ENCODE data around the gene MST1. TPM values are rescaled to one million over a fixed set of nuclear protein-coding genes. Genes with fewer than 3 reads are reported as not detected.

MST1 gene
- total and polyA plus RNA-seq, 2 of the 4 experiments (the other 2 are of a cell fraction) = 1.3 to 13.0 TPM

DNA sequence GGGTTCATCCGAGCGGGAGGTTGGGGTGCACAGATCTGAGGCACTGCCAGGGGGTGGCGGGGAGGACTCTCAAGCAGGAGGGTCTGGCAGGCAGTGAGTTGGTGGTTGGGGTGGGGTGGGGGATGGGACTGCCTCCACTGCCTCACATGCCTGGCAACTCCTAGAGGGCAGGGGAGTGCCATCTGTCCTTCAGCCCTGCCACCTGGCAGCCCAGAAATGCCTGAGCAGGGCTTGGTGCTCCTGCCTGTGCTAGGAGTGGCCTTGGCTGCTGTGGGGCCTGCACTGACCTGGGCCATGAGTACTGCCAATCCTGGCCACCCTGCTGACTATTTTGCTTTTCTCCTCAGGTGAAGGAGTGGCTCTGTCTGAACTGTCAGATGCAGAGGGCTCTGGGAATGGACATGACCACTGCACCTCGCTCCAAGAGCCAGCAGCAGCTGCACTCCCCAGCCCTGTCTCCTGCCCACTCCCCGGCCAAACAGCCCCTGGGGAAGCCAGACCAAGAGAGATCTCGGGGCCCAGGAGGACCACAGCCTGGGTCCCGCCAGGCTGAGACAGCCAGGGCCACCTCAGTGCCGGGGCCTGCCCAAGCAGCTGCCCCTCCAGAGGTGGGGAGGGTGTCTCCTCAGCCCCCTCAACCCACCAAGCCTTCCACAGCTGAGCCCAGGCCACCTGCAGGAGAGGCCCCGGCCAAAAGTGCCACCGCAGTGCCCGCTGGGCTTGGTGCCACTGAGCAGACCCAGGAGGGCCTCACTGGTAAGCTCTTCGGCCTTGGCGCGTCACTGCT, 47.2 kb downstream of the MST1 start:
- H2BK5ac ChIP-seq (ENCODE audit: low read depth, low read length, poor library complexity, severe bottlenecking) = no peak overlapping the region
- H3K79me1 ChIP-seq (ENCODE audit: low read depth in 1 of 2, low read length in 2 of 2) = no peaks in the 10 kb centered on the region
- CTCF ChIA-PET = no interaction called here
- intact Hi-C loops (cut with micrococcal nuclease) (no loop called here), in situ Hi-C loops (cut with MboI; ENCODE audit: low sequenced_read_pairs) (no loop called here), dilution Hi-C loops (cut with HindIII; ENCODE audit: low sequenced_read_pairs, unreplicated experiment) (no loop called here)
- peaks cover 41% of the 10 kb centered on the region for H3K27me3 ChIP-seq (ENCODE audit: control insufficient read depth, insufficient read depth, low read length)
- no peak overlapping the region for H2BK20ac ChIP-seq (ENCODE audit: low read depth, low read length)
- H3K18ac ChIP-seq (ENCODE audit: low read depth, low read length) = no peak overlapping the region
- no TSS peak for BruUV-seq (replicated peaks)
- no peak overlapping the region for H4K5ac ChIP-seq (ENCODE audit: low read depth, low read length)
- H3K23ac ChIP-seq (ENCODE audit: low read depth, low read length) = no peak overlapping the region
- H3K4me3 ChIP-seq (ENCODE audit: insufficient read depth, low read depth, low read length) = no peak overlapping the region
- no peak overlapping the region for H3K56ac ChIP-seq (ENCODE audit: extremely low read depth, insufficient read depth, low read length)
- H3K27ac ChIP-seq (ENCODE audit: insufficient read depth, low read length) = no peak overlapping the region
- ATAC-seq (ENCODE audit: low read depth) = no peak
- no peaks in the 10 kb centered on the region for H4K20me1 ChIP-seq (ENCODE audit: insufficient read depth, low read length)
- no peak overlapping the region for H2AFZ ChIP-seq (replicated peaks; ENCODE audit: low read length, poor library complexity)
- H3K4me1 ChIP-seq (ENCODE audit: control insufficient read depth, insufficient read depth, low read length) = peaks cover 3% of the 10 kb centered on the region; the same call in 1 of the 2 replicates
- H3K9me1 ChIP-seq (ENCODE audit: insufficient read depth, low read length) = no peaks in the 10 kb centered on the region
- H3K14ac ChIP-seq (replicated peaks; ENCODE audit: low read depth, low read length) = no peak overlapping the region
- no peak overlapping the region for H2BK15ac ChIP-seq (ENCODE audit: low read depth, low read length)
- no peak overlapping the region for H2BK120ac ChIP-seq (ENCODE audit: low read depth, low read length)
- no peaks in the 10 kb centered on the region for H3K36me3 ChIP-seq (ENCODE audit: control insufficient read depth, insufficient read depth, low read length)
- H2AK9ac ChIP-seq (replicated peaks; ENCODE audit: low read depth, low read length, poor library complexity) = no peak overlapping the region
- H4K8ac ChIP-seq (ENCODE audit: low read depth in 2 of 2, low read length in 2 of 2) = no peak overlapping the region
- POLR2A ChIA-PET (ENCODE audit: unreplicated experiment) = no interaction called here
- H2AK5ac ChIP-seq (ENCODE audit: low read depth, low read length) = no peak overlapping the region
- no peak overlapping the region for H3K4me2 ChIP-seq (ENCODE audit: low read depth, low read length)
- no peak overlapping the region for H4K91ac ChIP-seq (ENCODE audit: insufficient read depth, low read depth, low read length)
- TF ChIP-seq RCOR1 (IDR thresholded peaks at IDR 0.05; ENCODE audit: insufficient replicate concordance, low read length) (no peak), BHLHE40 (IDR thresholded peaks at IDR 0.05; ENCODE audit: low read depth, low read length) (no peak), SMC3 (IDR thresholded peaks at IDR 0.05; ENCODE audit: low read depth, low read length) (no peak), MXI1 (IDR thresholded peaks at IDR 0.05; ENCODE audit: borderline replicate concordance, low read depth, low read length) (no peak), RAD21 (IDR thresholded peaks at IDR 0.05; ENCODE audit: low read length) (no peak), NFE2L2 (IDR thresholded peaks at IDR 0.05; ENCODE audit: low read depth, low read length) (no peak), CHD1 (IDR thresholded peaks at IDR 0.05; ENCODE audit: low read depth, low read length) (no peak), MAFK (IDR thresholded peaks at IDR 0.05; ENCODE audit: low read depth, low read length) (no peak), FOS (IDR thresholded peaks at IDR 0.05; ENCODE audit: low read depth, low read length) (no peak), MAZ (IDR thresholded peaks at IDR 0.05; ENCODE audit: borderline replicate concordance, low read depth, low read length) (no peak), RFX5 (IDR thresholded peaks at IDR 0.05; ENCODE audit: low read depth, low read length) (no peak), CEBPB (IDR thresholded peaks at IDR 0.05; ENCODE audit: low read depth, low read length) (no peak), POLR2A (IDR thresholded peaks at IDR 0.05; ENCODE audit: low read depth, low read length) (no peak)
- TF ChIP-seq, protein P1, sequence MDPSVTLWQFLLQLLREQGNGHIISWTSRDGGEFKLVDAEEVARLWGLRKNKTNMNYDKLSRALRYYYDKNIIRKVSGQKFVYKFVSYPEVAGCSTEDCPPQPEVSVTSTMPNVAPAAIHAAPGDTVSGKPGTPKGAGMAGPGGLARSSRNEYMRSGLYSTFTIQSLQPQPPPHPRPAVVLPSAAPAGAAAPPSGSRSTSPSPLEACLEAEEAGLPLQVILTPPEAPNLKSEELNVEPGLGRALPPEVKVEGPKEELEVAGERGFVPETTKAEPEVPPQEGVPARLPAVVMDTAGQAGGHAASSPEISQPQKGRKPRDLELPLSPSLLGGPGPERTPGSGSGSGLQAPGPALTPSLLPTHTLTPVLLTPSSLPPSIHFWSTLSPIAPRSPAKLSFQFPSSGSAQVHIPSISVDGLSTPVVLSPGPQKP (IDR thresholded peaks at IDR 0.05; ENCODE audit: borderline replicate concordance, low read depth, low read length) = no peak
- TF ChIP-seq, protein P2, sequence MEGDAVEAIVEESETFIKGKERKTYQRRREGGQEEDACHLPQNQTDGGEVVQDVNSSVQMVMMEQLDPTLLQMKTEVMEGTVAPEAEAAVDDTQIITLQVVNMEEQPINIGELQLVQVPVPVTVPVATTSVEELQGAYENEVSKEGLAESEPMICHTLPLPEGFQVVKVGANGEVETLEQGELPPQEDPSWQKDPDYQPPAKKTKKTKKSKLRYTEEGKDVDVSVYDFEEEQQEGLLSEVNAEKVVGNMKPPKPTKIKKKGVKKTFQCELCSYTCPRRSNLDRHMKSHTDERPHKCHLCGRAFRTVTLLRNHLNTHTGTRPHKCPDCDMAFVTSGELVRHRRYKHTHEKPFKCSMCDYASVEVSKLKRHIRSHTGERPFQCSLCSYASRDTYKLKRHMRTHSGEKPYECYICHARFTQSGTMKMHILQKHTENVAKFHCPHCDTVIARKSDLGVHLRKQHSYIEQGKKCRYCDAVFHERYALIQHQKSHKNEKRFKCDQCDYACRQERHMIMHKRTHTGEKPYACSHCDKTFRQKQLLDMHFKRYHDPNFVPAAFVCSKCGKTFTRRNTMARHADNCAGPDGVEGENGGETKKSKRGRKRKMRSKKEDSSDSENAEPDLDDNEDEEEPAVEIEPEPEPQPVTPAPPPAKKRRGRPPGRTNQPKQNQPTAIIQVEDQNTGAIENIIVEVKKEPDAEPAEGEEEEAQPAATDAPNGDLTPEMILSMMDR (conservative IDR thresholded peaks at IDR 0.05; ENCODE audit: low read depth, low read length) = no peak
- TF ChIP-seq, protein P3, sequence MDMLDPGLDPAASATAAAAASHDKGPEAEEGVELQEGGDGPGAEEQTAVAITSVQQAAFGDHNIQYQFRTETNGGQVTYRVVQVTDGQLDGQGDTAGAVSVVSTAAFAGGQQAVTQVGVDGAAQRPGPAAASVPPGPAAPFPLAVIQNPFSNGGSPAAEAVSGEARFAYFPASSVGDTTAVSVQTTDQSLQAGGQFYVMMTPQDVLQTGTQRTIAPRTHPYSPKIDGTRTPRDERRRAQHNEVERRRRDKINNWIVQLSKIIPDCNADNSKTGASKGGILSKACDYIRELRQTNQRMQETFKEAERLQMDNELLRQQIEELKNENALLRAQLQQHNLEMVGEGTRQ (IDR thresholded peaks at IDR 0.05; ENCODE audit: low read depth, low read length) = no peak
- no peaks in the 10 kb centered on the region for H3K9me3 ChIP-seq (ENCODE audit: control insufficient read depth, insufficient read depth, low read length)
- 79% methylated on average over 9 of the region's 14 CpGs; no CpG with 5 or more reads in 1 of the 2 experiments for WGBS, 2 experiments (ENCODE audit: extremely low coverage in 2 of 2, insufficient read length in 1 of 2)
- H3K4ac ChIP-seq (ENCODE audit: low read depth, low read length) = no peak overlapping the region
- no peak overlapping the region for H3K9ac ChIP-seq (ENCODE audit: low read depth, low read length)
- DNase-seq = no peak
